Measurements from ENCODE around the gene FOXJ2. TPM values are rescaled to one million over a fixed set of nuclear protein-coding genes. Genes with fewer than 3 reads are reported as not detected.
"Not testable (repeated sequence)": the region's sequence is repeated elsewhere in the genome, so short reads cannot be mapped to it uniquely, and the experiment has no call there.

Gene FOXJ2
- total RNA-seq, 2 donors from 2014 or later: 15.4 to 27.8 TPM

DNA sequence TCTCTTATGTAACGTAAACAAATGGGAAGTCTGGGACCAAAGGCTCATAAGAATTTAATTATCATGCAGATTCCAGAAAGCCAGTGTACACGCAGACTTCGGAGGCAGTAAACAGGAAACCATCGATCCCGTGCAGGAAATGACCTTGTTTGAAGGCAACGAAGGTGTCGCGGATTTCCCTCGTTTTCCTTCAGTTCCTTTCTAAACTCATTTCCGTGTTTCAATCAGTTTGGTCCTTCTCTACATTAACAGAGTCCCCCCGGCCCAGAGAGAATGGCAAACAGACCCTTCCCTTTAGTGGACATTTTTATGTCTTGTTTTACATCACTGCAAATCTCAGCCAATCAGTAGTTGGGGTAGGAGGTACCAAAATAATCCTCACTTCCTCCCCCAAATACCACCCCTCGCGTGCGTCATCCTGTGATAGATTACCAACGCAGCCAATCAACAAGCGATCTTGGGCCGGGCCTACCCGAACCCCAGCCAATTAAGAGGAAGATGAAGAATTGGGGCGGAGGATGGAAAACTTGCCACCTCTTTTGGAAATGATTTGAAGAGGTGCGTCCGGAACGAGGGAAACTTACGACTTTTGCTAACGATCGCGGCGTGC, 6.1 kb upstream of the FOXJ2 start:
- Histone ChIP-seq H3K27me3 (replicated peaks; ENCODE audit: insufficient read depth) (no peaks in the 10 kb centered on the region), H3K4me1 (replicated peaks) (no peaks in the 10 kb centered on the region), H3K4me3 (peak overlapping the region; percentile 54 to 68), H3K9me3 (no peaks in the 10 kb centered on the region), H3K36me3 (no peaks in the 10 kb centered on the region), H3K27ac (peak overlapping the region; percentile 99 to 100)
- WGBS: under 1% methylated on average over 27 of the region's 27 CpGs
- peak; percentile 93 for TF ChIP-seq POLR2AphosphoS5 (IDR thresholded peaks at IDR 0.05)
- TF ChIP-seq, protein P1, sequence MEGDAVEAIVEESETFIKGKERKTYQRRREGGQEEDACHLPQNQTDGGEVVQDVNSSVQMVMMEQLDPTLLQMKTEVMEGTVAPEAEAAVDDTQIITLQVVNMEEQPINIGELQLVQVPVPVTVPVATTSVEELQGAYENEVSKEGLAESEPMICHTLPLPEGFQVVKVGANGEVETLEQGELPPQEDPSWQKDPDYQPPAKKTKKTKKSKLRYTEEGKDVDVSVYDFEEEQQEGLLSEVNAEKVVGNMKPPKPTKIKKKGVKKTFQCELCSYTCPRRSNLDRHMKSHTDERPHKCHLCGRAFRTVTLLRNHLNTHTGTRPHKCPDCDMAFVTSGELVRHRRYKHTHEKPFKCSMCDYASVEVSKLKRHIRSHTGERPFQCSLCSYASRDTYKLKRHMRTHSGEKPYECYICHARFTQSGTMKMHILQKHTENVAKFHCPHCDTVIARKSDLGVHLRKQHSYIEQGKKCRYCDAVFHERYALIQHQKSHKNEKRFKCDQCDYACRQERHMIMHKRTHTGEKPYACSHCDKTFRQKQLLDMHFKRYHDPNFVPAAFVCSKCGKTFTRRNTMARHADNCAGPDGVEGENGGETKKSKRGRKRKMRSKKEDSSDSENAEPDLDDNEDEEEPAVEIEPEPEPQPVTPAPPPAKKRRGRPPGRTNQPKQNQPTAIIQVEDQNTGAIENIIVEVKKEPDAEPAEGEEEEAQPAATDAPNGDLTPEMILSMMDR (IDR thresholded peaks at IDR 0.05): no peak
- intact Hi-C loops (cut with DNase I): loop anchor here (2.0 kb wide), 1 partner anchor 56 kb away; the partner anchor contains the start of gene NECAP1
- peak; percentile 99 for DNase-seq (ENCODE audit: low spot score)

DNA sequence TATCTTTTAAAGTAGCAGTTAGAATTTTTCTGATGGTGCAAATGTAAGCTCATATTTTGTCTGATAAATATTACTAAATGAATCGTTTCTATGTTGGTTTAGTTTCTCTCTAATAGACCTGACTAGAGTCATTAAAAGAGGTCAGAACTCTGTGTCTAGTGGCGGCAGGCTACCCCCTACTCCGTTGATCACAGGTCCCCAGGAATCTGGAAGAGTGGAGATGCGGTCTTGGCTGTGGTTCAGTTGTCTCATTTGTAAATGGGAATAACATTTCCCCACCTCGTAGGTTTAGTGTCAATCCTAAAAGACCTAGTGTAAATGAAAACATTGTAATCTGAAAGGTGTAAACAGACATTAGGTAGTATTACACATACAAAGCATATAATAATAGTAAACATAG, 4.7 kb upstream of the FOXJ2 start:
- Histone ChIP-seq H3K36me3 (no peaks in the 10 kb centered on the region), H3K27ac (no peak overlapping the region), H3K4me3 (no peak overlapping the region), H3K9me3 (no peaks in the 10 kb centered on the region), H3K27me3 (replicated peaks; ENCODE audit: insufficient read depth) (no peaks in the 10 kb centered on the region), H3K4me1 (replicated peaks) (no peaks in the 10 kb centered on the region)
- intact Hi-C loops (cut with DNase I): loop anchor here (2.0 kb wide), 1 partner anchor 55 kb away; the partner anchor contains the start of gene NECAP1
- DNase-seq (ENCODE audit: low spot score): no peak
- TF ChIP-seq POLR2AphosphoS5 (IDR thresholded peaks at IDR 0.05) (no peak), POLR2A (IDR thresholded peaks at IDR 0.05) (no peak)
- TF ChIP-seq, protein P1 (IDR thresholded peaks at IDR 0.05): no peak
- WGBS: 75% methylated on average over 5 of the region's 5 CpGs

DNA sequence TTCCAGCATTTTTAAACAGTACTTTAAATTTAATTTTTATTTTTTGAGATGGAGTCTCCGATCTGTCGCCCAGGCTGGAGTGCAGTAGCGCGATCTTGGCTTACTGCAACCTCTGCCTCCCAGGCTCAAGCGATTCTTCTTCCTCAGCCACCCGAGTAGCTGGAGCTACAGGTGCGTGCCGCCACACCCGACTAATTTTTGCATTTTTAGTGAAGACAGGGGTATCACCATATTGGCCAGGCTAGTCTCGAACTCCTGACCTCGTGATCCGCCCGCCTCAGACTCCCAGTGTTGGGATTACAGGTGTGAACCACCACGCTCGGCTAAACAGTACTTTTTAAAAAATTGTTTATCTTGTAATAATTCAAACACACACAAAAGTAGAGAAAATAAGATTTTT, 4.2 kb upstream of the FOXJ2 start:
- no peak for DNase-seq (ENCODE audit: low spot score)

DNA sequence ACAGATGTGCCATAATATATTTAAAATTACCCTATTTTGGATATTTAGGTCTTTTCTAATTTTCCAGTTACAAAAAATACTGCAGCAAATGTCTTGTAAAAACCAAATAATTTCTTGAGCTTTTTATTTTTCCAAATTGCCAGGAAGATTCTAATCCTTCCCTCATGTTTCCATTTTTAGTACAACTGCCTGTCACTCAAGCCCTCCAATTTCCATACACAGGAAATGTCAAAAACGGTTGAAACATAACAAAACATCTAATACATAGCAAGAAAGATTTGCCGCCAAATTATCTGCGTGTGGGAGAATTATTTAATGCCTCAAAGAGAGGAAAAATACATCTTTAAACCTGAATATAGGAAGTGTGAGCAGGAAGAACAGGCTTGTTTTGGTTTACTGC, 2.3 kb upstream of the FOXJ2 start:
- Histone ChIP-seq H3K27ac (no peak overlapping the region), H3K4me1 (replicated peaks) (peaks cover 16% of the 10 kb centered on the region), H3K9me3 (no peaks in the 10 kb centered on the region), H3K27me3 (replicated peaks; ENCODE audit: insufficient read depth) (no peaks in the 10 kb centered on the region), H3K36me3 (no peaks in the 10 kb centered on the region), H3K4me3 (no peak overlapping the region)
- 87% methylated on average over 3 of the region's 3 CpGs for WGBS
- DNase-seq (ENCODE audit: low spot score): no peak
- intact Hi-C loops (cut with DNase I): loop anchor here (5.0 kb wide), 1 partner anchor 212 kb away; no protein-coding TSS in a partner anchor
- TF ChIP-seq POLR2AphosphoS5 (IDR thresholded peaks at IDR 0.05) (no peak), POLR2A (IDR thresholded peaks at IDR 0.05) (no peak)
- TF ChIP-seq, protein P1 (IDR thresholded peaks at IDR 0.05): no peak

More for the DNA sequence above, 4.2 kb upstream of the FOXJ2 start:
- TF ChIP-seq, protein P1 (IDR thresholded peaks at IDR 0.05): no peak
- TF ChIP-seq POLR2A (IDR thresholded peaks at IDR 0.05) (no peak), POLR2AphosphoS5 (IDR thresholded peaks at IDR 0.05) (no peak)
- 96% methylated on average over 15 of the region's 15 CpGs for WGBS
- H3K4me3 ChIP-seq: no peak overlapping the region
- intact Hi-C loops (cut with DNase I): no loop called here
- H3K36me3 ChIP-seq: no peaks in the 10 kb centered on the region
- H3K9me3 ChIP-seq: no peaks in the 10 kb centered on the region
- no peak overlapping the region for H3K27ac ChIP-seq
- H3K4me1 ChIP-seq (replicated peaks): no peaks in the 10 kb centered on the region
- no peaks in the 10 kb centered on the region for H3K27me3 ChIP-seq (replicated peaks; ENCODE audit: insufficient read depth)

DNA sequence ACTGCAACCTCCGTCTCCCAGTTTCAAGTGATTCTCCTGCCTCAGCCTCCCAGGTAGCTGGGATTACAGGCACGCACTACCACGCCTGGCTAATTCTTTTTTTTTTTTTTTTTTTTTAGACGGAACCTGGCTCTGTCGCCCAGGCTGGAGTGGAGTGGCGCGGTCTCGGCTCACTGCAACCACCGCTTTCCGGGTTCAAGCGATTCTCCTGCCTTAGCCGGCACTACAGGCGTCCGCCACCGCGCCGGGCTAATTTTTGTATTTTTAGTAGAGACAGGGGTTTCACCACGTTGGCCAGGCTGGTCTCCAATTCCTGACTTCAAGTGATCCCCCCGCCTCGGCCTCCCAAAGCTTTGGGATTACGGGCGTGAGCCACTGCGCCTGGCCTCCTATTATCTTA, 1.5 kb upstream of the FOXJ2 start:
- DNase-seq (ENCODE audit: low spot score); H3K27ac ChIP-seq; H3K4me3 ChIP-seq; H3K9me3 ChIP-seq; H3K36me3 ChIP-seq; H3K27me3 ChIP-seq (replicated peaks; ENCODE audit: insufficient read depth): not testable (repeated sequence)
- WGBS: 98% methylated on average over 23 of the region's 23 CpGs
- intact Hi-C loops (cut with DNase I): loop anchor here (5.0 kb wide), 1 partner anchor 211 kb away; no protein-coding TSS in a partner anchor
- peaks cover 19% of the 10 kb centered on the region for H3K4me1 ChIP-seq (replicated peaks)
